Measurements from ENCODE around the gene LPP. TPM values are rescaled to one million over a fixed set of nuclear protein-coding genes. Genes with fewer than 3 reads are reported as not detected.

LPP gene
- polyA plus RNA-seq, 3 donors: 14.1 to 23.2 (median 15.3) TPM

GRCh38 chr3:188671971-188672370 is 518.0 kb downstream of the LPP start:
- peak overlapping the region; percentile 25 to 69 for H3K4me3 Mint-ChIP-seq
- no peak overlapping the region for H3K27ac ChIP-seq (ENCODE audit: low read depth in 1 of 2, low read length in 2 of 2)
- TF ChIP-seq, protein P1, sequence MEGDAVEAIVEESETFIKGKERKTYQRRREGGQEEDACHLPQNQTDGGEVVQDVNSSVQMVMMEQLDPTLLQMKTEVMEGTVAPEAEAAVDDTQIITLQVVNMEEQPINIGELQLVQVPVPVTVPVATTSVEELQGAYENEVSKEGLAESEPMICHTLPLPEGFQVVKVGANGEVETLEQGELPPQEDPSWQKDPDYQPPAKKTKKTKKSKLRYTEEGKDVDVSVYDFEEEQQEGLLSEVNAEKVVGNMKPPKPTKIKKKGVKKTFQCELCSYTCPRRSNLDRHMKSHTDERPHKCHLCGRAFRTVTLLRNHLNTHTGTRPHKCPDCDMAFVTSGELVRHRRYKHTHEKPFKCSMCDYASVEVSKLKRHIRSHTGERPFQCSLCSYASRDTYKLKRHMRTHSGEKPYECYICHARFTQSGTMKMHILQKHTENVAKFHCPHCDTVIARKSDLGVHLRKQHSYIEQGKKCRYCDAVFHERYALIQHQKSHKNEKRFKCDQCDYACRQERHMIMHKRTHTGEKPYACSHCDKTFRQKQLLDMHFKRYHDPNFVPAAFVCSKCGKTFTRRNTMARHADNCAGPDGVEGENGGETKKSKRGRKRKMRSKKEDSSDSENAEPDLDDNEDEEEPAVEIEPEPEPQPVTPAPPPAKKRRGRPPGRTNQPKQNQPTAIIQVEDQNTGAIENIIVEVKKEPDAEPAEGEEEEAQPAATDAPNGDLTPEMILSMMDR (IDR thresholded peaks at IDR 0.05): no peak
- H3K27me3 Mint-ChIP-seq (ENCODE audit: low read depth in 3 of 3): peaks cover 0 to 2% (median 2%) of the 10 kb centered on the region in 3 donors
- peak overlapping the region in 1 of 3 experiments; percentile 42 for H3K4me3 ChIP-seq (replicated peaks in 1 of 3; ENCODE audit: low read depth in 2 of 3, low read length in 3 of 3)
- peak overlapping the region in 2 of 7 donors; percentile 34 to 42 for H3K27ac Mint-ChIP-seq
- H2AFZ ChIP-seq (ENCODE audit: insufficient read depth, low read depth, low read length, poor library complexity, severe bottlenecking): no peak overlapping the region
- H3K36me3 ChIP-seq (replicated peaks in 1 of 2; ENCODE audit: control insufficient read depth in 1 of 2, insufficient read depth in 2 of 2, low read length in 2 of 2): no peaks in the 10 kb centered on the region
- no peaks in the 10 kb centered on the region for H3K27me3 ChIP-seq (ENCODE audit: control insufficient read depth in 2 of 2, insufficient read depth in 2 of 2, low read length in 2 of 2)
- no peak overlapping the region for H3K9ac ChIP-seq (ENCODE audit: insufficient read depth, low read length, poor library complexity, severe bottlenecking)
- peak in 2 of 3 donors; percentile 29 to 56 for DNase-seq
- H3K4me1 Mint-ChIP-seq: peaks cover 30% of the 10 kb centered on the region
- WGBS (ENCODE audit: insufficient coverage): 44% methylated on average over 2 of the region's 4 CpGs
- peaks cover 33 to 36% of the 10 kb centered on the region in 2 donors for H3K4me1 ChIP-seq (ENCODE audit: control insufficient read depth in 1 of 2, insufficient read depth in 2 of 2, low read length in 2 of 2)
- H3K4me2 ChIP-seq (replicated peaks; ENCODE audit: extremely low read depth, low read length, poor library complexity, severe bottlenecking): peak overlapping the region; percentile 43
- no peaks in the 10 kb centered on the region for H3K36me3 Mint-ChIP-seq
- H3K79me2 ChIP-seq (ENCODE audit: insufficient read depth, low read length): peaks cover 2% of the 10 kb centered on the region
- peaks cover 0 to 6% (median 2%) of the 10 kb centered on the region in 7 donors for H3K9me3 Mint-ChIP-seq
- peaks cover 0 to 2% of the 10 kb centered on the region in 2 donors for H3K9me3 ChIP-seq (replicated peaks in 1 of 2; ENCODE audit: control insufficient read depth in 1 of 2, insufficient read depth in 1 of 2, low read length in 2 of 2)
- no peaks in the 10 kb centered on the region for H4K20me1 ChIP-seq (ENCODE audit: insufficient read depth, low read length)
- intact Hi-C loops (cut with micrococcal nuclease): no loop called here

DNA sequence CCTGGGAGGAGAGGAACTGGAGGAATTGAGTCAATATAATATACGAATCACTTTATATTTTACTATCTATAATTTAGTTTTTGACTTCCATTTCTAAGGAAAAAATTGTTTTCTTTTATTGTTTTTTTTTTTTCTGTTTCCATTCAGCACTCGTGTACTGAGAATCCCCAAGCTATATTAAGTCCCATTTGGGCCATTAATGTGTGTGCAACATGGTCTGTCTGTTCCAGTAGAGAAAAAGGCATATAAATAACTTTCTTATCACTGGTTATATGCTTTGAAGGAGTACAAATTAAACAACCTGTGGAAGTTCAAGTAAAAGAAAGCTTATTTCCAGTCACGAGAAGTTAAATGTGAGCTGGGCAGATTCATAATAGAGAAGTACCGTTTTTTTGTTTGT is 518.9 kb downstream of the LPP start:
- Histone ChIP-seq H3K9ac (ENCODE audit: insufficient read depth, low read length, poor library complexity, severe bottlenecking) (no peak overlapping the region), H2AFZ (ENCODE audit: insufficient read depth, low read depth, low read length, poor library complexity, severe bottlenecking) (no peak overlapping the region), H3K79me2 (ENCODE audit: insufficient read depth, low read length) (peaks cover 2% of the 10 kb centered on the region), H3K4me2 (replicated peaks; ENCODE audit: extremely low read depth, low read length, poor library complexity, severe bottlenecking) (no peak overlapping the region), H3K4me1 (ENCODE audit: control insufficient read depth in 1 of 2, insufficient read depth in 2 of 2, low read length in 2 of 2) (peaks cover 33 to 36% of the 10 kb centered on the region in 2 donors), H3K27ac (ENCODE audit: low read depth in 1 of 2, low read length in 2 of 2) (no peak overlapping the region), H3K27me3 (ENCODE audit: control insufficient read depth in 2 of 2, insufficient read depth in 2 of 2, low read length in 2 of 2) (no peaks in the 10 kb centered on the region), H3K4me3 (replicated peaks in 1 of 3; ENCODE audit: low read depth in 2 of 3, low read length in 3 of 3) (no peak overlapping the region), H4K20me1 (ENCODE audit: insufficient read depth, low read length) (no peaks in the 10 kb centered on the region), H3K9me3 (replicated peaks in 1 of 2; ENCODE audit: control insufficient read depth in 1 of 2, insufficient read depth in 1 of 2, low read length in 2 of 2) (peaks cover 0 to 3% of the 10 kb centered on the region in 2 donors), H3K36me3 (replicated peaks in 1 of 2; ENCODE audit: control insufficient read depth in 1 of 2, insufficient read depth in 2 of 2, low read length in 2 of 2) (no peaks in the 10 kb centered on the region)
- Mint-ChIP-seq H3K9me3 (peaks cover 0 to 6% (median 2%) of the 10 kb centered on the region in 7 donors), H3K27me3 (ENCODE audit: low read depth in 3 of 3) (peaks cover 0 to 2% (median 0%) of the 10 kb centered on the region in 3 donors), H3K4me3 (no peak overlapping the region), H3K4me1 (peaks cover 34% of the 10 kb centered on the region), H3K27ac (no peak overlapping the region), H3K36me3 (no peaks in the 10 kb centered on the region)
- intact Hi-C loops (cut with micrococcal nuclease): no loop called here
- TF ChIP-seq, protein P1 (IDR thresholded peaks at IDR 0.05): no peak
- no CpG with 5 or more reads among the region's 4 CpGs for WGBS (ENCODE audit: insufficient coverage)
- no peak for DNase-seq

Data from CD14-positive monocyte (primary cell).